Parathyroid adenoma (tissue), 2 donors: ENCODE results near the gene NUBP2.
"Not testable (repeated sequence)": the region's sequence is repeated elsewhere in the genome, so short reads cannot be mapped to it uniquely, and the experiment has no call there.

Source experiments
- H2AFZ ChIP-seq: fragments of 300-600 bp; sonication (generic); one replicate; pipeline ENCODE4 v1.7.0; 2017; ENCODE audit warnings: antibody characterized with exemption, mild to moderate bottlenecking
- H3K27ac ChIP-seq: fragments of 300-600 bp; sonication (generic); one replicate; pipeline ENCODE4 v1.7.0; 2017
- H3K27me3 ChIP-seq: fragments of 300-600 bp; sonication (generic); one replicate; pipeline ENCODE4 v1.7.0; 2017; ENCODE audit warnings: low read length; ENCODE audit not compliant: control insufficient read depth, insufficient read depth
- H3K36me3 ChIP-seq: fragments of 300-600 bp; sonication (generic); one replicate; pipeline ENCODE4 v1.7.0; 2017; ENCODE audit warnings: low read length; ENCODE audit not compliant: control insufficient read depth, insufficient read depth
- H3K4me1 ChIP-seq: fragments of 300-600 bp; sonication (generic); one replicate; pipeline ENCODE4 v1.7.0; 2017; ENCODE audit warnings: control low read depth
- H3K4me2 ChIP-seq: fragments of 300-600 bp; sonication (generic); one replicate; pipeline ENCODE4 v1.7.0; 2017; ENCODE audit warnings: low read length
- H3K4me3 ChIP-seq: fragments of 300-600 bp; sonication (generic); one replicate; pipeline ENCODE4 v1.7.0; 2017; ENCODE audit warnings: low read depth, low read length
- H3K79me2 ChIP-seq: fragments of 300-600 bp; sonication (generic); one replicate; pipeline ENCODE4 v1.7.0; 2017; ENCODE audit warnings: control low read depth
- H3K9ac ChIP-seq: fragments of 300-600 bp; sonication (generic); one replicate; pipeline ENCODE4 v1.7.0; 2017; ENCODE audit warnings: mild to moderate bottlenecking
- H3K9me3 ChIP-seq: fragments of 300-600 bp; sonication (generic); one replicate; pipeline ENCODE4 v1.7.0; 2017; ENCODE audit warnings: low read length; ENCODE audit not compliant: control insufficient read depth
- CTCF ChIP-seq: fragments of 300-600 bp; sonication (generic); IDR thresholded peaks from one replicate; pipeline ENCODE4 v1.7.0; 2017; ENCODE audit warnings: antibody characterized with exemption, mild to moderate bottlenecking
- donor health status: primary hyperparathyroidism.

NUBP2 gene

DNA sequence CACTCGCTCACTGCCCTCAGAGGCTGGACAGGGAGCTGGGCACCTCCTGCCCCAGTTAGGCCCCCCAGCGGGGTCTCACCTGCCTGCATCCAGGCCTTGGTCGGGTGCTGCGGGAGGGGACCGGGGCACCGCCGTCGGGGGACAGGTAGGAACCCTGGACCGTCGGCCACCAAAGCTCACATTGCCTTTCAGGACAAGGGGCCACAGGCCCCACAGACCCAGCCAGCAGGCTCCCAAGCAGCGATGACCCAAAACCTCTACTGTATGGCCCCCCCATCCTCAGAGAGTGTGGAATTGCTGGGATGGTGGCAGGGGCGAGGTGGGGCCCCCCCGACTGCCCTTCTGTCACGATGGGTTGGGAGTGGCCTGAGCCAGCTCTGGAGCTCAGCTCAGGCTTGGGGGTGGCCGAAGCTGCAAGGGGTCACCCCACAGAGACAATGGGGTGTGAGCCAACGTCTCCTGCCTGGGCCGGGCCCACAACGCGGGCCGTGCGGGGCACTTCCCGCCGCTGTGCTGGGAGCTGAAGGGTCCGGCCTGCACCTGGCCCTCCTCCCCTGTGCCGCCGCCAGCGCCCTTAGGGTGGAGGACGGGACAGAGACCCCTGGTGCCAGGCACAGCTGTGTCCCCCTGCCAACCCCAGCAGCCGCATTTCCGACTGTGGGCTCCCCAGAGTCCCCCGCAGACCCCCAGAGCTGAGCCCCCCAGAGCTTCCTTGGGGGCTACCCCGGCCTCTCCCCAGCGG lies 10.2 kb downstream of the NUBP2 start:
- Histone ChIP-seq H3K4me3 (no peak overlapping the region), H3K27me3 (no peaks in the 10 kb centered on the region), H3K9me3 (no peaks in the 10 kb centered on the region), H3K4me2 (no peak overlapping the region), H3K27ac (no peak overlapping the region), H3K79me2 (no peaks in the 10 kb centered on the region), H2AFZ (no peak overlapping the region), H3K9ac (no peak overlapping the region), H3K4me1 (no peaks in the 10 kb centered on the region), H3K36me3 (no peaks in the 10 kb centered on the region)
- no peak for TF ChIP-seq CTCF

DNA sequence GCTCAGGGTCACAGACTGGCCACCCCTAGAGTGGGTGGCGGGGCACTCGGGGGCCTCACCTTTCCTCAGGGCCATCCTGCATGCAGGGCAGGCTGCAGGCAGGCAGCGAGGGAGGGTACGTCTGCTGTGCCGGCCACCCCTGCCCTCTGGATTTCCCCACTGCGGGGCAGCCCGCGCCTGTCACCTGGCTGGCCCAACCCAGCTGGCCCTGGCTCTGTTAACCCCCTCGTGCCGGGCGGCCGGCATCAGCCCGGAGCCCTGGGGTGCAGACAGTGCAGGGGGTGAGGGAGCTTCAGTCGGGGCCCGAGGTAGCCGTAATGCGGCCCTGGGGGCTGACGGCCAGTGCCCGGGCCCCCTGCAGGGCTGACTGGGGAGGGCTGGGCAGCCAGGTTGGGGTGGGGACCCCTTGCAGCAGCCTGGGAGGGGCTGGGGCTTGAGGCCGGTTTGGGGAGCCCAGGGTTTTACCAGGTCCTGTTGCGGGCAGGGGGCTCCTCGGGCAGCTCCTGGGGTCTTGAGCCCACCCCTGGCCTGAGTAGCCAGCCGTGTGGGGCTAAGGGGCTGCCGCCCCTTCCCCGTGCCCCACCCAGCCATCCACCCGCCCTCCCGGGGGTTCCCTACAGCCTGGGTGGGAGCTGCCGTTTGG lies 10.9 kb downstream of the NUBP2 start, which contains the start of gene IGFALS:
Gene IGFALS (minus strand): TSS at position 128 of the 643 bp plus-strand sequence. CDS start 53 bp downstream, at position 75.
- Histone ChIP-seq H3K4me3 (no peak within 1 kb of the TSS), H3K9me3 (no peaks in the 10 kb centered on the region), H2AFZ (no peak within 1 kb of the TSS), H3K27me3 (no peaks in the 10 kb centered on the region), H3K4me2 (no peak within 1 kb of the TSS), H3K27ac (no peak within 1 kb of the TSS), H3K9ac (no peak within 1 kb of the TSS), H3K36me3 (no peaks in the 10 kb centered on the region), H3K4me1 (no peaks in the 10 kb centered on the region), H3K79me2 (no peaks in the 10 kb centered on the region)
- TF ChIP-seq CTCF: no peak

GRCh38 chr16:1794221-1794871 lies 11.6 kb downstream of the NUBP2 start:
- no peak overlapping the region for H3K27ac ChIP-seq
- no peak overlapping the region for H3K9ac ChIP-seq

GRCh38 chr16:1794908-1795666 lies 12.3 kb downstream of the NUBP2 start:
- Histone ChIP-seq H3K4me2 (no peak overlapping the region), H3K4me1 (no peaks in the 10 kb centered on the region), H3K9me3 (no peaks in the 10 kb centered on the region), H3K9ac (no peak overlapping the region), H3K36me3 (no peaks in the 10 kb centered on the region), H3K27me3 (no peaks in the 10 kb centered on the region), H2AFZ (no peak overlapping the region), H3K4me3 (no peak overlapping the region), H3K27ac (no peak overlapping the region), H3K79me2 (no peaks in the 10 kb centered on the region)
- TF ChIP-seq CTCF: no peak

More at GRCh38 chr16:1794221-1794871, 11.6 kb downstream of the NUBP2 start:
- Histone ChIP-seq H3K4me1 (no peaks in the 10 kb centered on the region), H3K9me3 (no peaks in the 10 kb centered on the region), H2AFZ (no peak overlapping the region), H3K79me2 (no peaks in the 10 kb centered on the region), H3K27me3 (no peaks in the 10 kb centered on the region), H3K4me2 (no peak overlapping the region), H3K36me3 (no peaks in the 10 kb centered on the region), H3K4me3 (no peak overlapping the region)
- no peak for TF ChIP-seq CTCF

- H3K36me3 ChIP-seq: not testable (repeated sequence)
These were observed 16.5 kb downstream of the NUBP2 start for GRCh38 chr16:1799263-1799662.

More at GRCh38 chr16:1799263-1799662, 16.5 kb downstream of the NUBP2 start:
- H3K79me2 ChIP-seq, H3K27me3 ChIP-seq, H3K9ac ChIP-seq, H3K9me3 ChIP-seq, H3K27ac ChIP-seq, H3K4me1 ChIP-seq, H3K4me2 ChIP-seq, H3K4me3 ChIP-seq, H2AFZ ChIP-seq: not testable (repeated sequence)
